IgD-negative memory B cell (primary cell): Measurements from ENCODE around the gene HYDIN. TPM values are rescaled to one million over a fixed set of nuclear protein-coding genes. Genes with fewer than 3 reads are reported as not detected.
"Not testable (repeated sequence)": the region's sequence is repeated elsewhere in the genome, so short reads cannot be mapped to it uniquely, and the experiment has no call there.

ENCODE experiments used
- H3K27ac Mint-ChIP-seq, 3 donors: one replicate each; pipeline ENCODE4 v1.8.0; 2020 to 2022; ENCODE audit warnings: mild to moderate bottlenecking in 3 of 3, mixed read lengths in 3 of 3, moderate library complexity in 1 of 3
- H3K27me3 Mint-ChIP-seq: one replicate; pipeline ENCODE4 v1.8.0; 2021; ENCODE audit warnings: mixed read lengths
- H3K36me3 Mint-ChIP-seq: one replicate; pipeline ENCODE4 v1.8.0; 2020; ENCODE audit warnings: mild to moderate bottlenecking, mixed read lengths
- H3K4me1 Mint-ChIP-seq, 3 donors: one replicate each; pipeline ENCODE4 v1.8.0; 2020 to 2022; ENCODE audit warnings: mixed read lengths in 3 of 3, mild to moderate bottlenecking in 1 of 3
- H3K4me3 Mint-ChIP-seq, 4 donors: one replicate each; pipeline ENCODE4 v1.8.0; 2020 to 2022; ENCODE audit warnings: mild to moderate bottlenecking in 4 of 4, mixed read lengths in 4 of 4, moderate library complexity in 3 of 4
- H3K9me3 Mint-ChIP-seq, 3 donors: one replicate each; pipeline ENCODE4 v1.8.0; 2020 to 2021; ENCODE audit warnings: mixed read lengths in 3 of 3, mild to moderate bottlenecking in 1 of 3
- polyA plus RNA-seq: library from polyadenylated mRNA; unstranded; fragments of 300-500 nt; fragmentation: Illumina TruSeq; gene quantifications from one replicate; pipeline ENCODE4 v1.2.3, GENCODE V29; 2021

HYDIN gene
- polyA plus RNA-seq, 1 donor from 2014 or later = not detected

DNA sequence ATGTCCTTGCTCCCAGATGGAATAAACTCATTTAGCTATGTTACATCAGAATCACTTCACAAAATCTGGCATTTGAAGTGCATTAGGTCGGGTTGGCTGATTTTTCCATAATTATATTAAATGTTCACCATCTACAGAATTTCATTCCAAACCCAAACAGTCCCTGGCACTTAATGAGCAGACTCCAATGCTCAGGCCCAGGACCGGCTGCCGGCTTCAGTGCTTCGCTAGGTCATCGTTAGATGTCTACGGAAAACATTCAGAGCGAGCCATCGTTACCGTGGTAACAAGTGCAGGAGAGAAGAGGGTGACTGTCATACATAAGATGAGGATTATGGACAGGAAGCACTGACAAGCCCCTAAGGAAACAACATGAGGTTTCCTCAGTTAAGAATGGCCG lies 215.1 kb downstream of the HYDIN start:
- not testable (repeated sequence) for H3K36me3 Mint-ChIP-seq, H3K27ac Mint-ChIP-seq, H3K4me3 Mint-ChIP-seq, H3K4me1 Mint-ChIP-seq, H3K9me3 Mint-ChIP-seq, H3K27me3 Mint-ChIP-seq

DNA sequence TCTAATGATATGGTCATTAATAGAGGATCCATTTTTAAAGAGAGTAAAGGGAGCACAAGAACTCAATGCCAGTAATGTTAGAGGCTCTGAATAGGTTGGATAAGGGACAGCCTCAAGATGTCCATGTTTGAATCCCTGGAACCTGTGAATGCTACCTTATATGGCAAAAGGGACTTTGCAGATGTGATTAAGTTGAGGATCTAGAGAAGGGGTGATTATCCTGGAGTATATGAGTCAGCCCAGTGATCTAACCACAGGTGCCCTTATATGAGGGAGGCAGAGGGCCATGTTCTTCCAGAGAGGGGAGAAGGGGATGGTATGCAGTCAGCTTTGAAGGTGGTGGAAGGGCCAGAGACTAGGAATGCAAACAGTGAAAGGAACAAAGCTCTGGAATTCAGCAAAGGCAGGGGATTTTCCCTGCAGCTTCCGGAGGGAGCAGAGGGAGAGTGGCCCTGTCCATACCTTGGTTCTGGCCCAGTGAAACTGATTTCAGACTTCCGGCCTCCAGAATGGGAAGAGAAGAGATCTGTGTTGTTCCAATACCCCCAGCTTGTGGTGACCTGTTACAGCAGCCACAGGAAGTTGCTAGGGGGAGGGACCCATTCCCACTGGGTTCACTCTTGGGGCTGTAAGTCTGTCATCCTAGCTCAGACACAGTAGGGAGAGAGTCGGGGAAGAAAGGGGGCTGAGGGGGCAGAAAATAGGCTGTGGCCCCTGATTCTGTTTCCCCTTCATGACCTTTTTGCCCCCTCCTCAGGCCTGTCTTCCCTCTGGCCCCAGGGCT lies 220.9 kb downstream of the HYDIN start:
- not testable (repeated sequence) for H3K9me3 Mint-ChIP-seq, H3K27ac Mint-ChIP-seq, H3K36me3 Mint-ChIP-seq, H3K4me1 Mint-ChIP-seq, H3K4me3 Mint-ChIP-seq, H3K27me3 Mint-ChIP-seq

DNA sequence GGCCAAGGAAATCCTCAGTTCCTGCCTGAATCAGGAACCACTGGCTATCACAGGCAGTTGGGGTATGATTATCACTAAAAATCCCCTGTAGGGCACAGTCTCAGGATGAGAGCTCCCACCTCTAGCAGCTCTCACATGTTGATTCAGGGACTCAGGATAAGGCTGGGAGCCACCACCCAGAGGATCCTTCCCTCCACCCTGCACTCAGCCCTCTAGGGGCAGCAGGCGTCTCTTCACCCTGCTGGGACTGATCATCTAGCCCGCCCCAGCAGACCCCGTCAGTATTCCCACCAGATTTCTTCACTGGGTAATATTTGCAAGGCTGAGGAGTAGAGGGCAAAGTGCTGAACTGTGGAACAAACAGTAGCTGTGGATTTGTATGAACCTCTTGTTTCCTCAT lies 224.0 kb downstream of the HYDIN start:
- not testable (repeated sequence) for H3K27ac Mint-ChIP-seq, H3K4me3 Mint-ChIP-seq

DNA sequence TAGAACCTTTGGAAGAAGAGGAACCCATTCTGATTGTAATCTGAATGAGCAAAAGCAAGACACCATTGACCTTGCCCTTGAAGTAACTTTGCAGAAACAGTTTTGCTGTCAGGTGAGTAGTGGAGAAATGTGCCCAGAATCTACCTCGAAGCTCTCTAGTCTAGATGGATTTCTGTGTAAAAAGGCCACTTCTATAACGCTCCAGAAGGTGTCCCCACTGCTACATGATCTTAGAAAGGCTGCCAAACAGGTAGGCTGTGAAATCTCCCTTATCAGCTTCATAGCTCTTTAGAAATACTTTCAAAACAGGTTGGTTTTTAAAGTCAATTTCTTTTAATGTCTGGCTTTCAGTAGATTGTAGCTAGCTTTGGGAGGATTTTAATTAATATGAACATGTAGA lies 230.8 kb downstream of the HYDIN start:
- H3K27ac Mint-ChIP-seq, H3K27me3 Mint-ChIP-seq, H3K4me1 Mint-ChIP-seq, H3K9me3 Mint-ChIP-seq, H3K4me3 Mint-ChIP-seq, H3K36me3 Mint-ChIP-seq: not testable (repeated sequence)

More for the DNA sequence above, 224.0 kb downstream of the HYDIN start:
- H3K36me3 Mint-ChIP-seq, H3K4me1 Mint-ChIP-seq, H3K9me3 Mint-ChIP-seq, H3K27me3 Mint-ChIP-seq: not testable (repeated sequence)

DNA sequence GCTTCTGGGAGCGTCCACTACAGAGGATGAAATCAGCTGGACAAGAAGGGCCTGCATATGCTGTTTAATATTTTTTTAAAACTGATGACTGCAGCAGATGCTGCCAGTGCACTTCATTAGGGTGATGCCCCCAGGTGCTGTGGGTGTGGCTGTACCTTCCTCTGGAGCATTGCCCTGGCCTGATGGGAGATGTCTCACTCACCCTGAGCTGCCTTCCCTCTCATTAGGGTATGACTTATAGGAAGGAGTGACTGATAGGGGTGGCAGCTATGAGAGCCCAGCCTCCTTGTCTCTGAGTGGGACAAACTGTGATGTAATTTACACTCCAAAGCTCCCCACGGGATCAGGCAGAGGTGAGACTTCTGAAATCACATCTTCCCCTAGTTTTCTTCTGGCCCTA lies 234.7 kb downstream of the HYDIN start:
- H3K4me1 Mint-ChIP-seq, H3K9me3 Mint-ChIP-seq, H3K4me3 Mint-ChIP-seq: not testable (repeated sequence)

DNA sequence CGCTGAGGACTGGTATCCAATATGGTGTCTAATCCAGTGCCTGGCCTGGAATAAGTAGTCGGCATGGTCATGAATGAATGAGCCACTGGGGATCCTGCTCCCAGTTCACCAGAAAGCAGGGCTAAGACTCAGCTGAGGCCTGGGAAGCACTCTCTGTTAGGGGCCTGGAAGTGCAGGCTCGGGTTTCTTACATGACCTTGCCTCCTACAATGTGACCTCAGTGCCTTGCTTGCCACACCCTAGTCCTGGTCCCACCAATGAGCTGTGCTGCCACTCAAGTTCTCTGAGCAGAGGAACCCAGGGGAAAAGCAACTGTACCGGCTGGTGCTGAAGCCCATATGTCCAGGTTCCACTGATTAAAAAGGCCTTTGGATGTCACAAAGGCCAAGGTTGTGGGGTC lies 238.0 kb downstream of the HYDIN start:
- H3K9me3 Mint-ChIP-seq, H3K27ac Mint-ChIP-seq, H3K4me3 Mint-ChIP-seq, H3K36me3 Mint-ChIP-seq, H3K27me3 Mint-ChIP-seq, H3K4me1 Mint-ChIP-seq: not testable (repeated sequence)

More for the DNA sequence above, 234.7 kb downstream of the HYDIN start:
- H3K27me3 Mint-ChIP-seq, H3K36me3 Mint-ChIP-seq, H3K27ac Mint-ChIP-seq: not testable (repeated sequence)

DNA sequence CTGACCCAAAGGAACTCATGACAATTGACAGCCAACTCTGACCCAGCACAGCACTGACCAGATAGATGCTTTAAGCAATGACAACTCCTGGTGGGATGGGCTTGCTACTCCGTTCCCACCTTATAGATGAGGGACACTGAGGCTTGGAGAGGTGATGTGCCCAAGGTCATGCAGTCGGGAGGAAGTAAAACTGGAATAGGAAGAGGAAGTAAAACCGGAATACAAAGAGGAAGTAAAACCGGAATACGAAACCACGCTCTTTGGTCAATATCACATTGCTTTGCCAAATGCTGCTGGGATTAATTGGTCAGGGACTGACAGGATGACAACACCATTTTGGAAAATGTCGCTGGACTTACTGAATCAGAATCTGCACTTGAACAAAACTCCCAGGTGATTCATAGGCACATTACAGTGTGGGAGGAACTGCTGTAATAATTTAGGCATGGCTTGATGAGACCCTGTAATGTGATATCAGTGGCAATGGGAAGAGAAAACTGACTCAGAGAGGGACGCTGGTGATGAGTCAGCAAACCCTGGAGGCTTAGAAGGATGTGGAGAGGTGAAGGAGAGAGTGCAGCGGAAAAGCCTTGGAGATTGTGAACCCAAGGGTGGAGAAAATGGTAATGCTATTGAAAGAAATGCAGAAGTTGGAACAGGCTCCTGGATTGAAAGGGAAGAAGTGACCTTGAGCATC lies 243.4 kb downstream of the HYDIN start:
- not testable (repeated sequence) for H3K4me1 Mint-ChIP-seq

DNA sequence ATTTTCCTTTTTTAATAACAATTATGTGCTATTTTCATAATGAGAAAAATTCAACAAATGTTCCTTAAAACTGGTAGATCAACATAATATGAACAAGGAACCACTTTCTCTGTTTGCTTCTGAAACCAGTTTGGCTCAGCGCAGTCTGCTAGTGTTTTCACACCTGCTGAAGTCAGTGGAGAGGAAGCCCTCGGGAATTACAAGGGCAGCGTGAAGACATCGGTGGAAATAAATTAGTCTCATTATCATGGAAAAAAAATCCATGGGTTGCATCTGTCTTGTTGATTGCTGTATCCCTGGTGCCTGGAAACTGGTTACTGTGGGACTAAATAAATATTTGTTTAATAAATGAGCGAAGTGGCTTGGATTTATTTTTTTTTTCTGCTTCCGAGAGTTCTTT lies 245.8 kb downstream of the HYDIN start:
- H3K4me3 Mint-ChIP-seq, H3K36me3 Mint-ChIP-seq, H3K4me1 Mint-ChIP-seq, H3K27me3 Mint-ChIP-seq, H3K9me3 Mint-ChIP-seq, H3K27ac Mint-ChIP-seq: not testable (repeated sequence)

More for the DNA sequence above, 243.4 kb downstream of the HYDIN start:
- not testable (repeated sequence) for H3K27ac Mint-ChIP-seq, H3K36me3 Mint-ChIP-seq, H3K4me3 Mint-ChIP-seq, H3K27me3 Mint-ChIP-seq, H3K9me3 Mint-ChIP-seq

DNA sequence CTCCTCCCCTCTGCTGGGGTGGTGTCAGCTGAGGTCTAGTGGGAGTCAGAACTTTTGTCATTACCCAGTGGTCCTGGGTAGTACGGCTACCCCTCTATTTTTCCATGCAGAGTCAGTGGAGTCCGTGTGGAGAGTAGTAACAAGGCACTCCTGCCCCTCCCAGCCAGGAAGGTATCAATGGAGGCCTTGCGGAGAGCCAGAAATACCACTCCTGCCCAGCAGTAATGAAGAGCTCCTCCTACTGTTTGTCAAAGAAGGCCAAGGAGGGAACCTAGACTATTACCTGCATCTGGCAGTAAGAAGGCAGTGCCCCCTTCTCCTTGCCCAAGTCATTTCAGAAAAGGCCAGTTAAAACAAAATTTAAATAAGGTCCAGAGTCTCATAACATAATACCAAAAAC lies 262.2 kb downstream of the HYDIN start:
- not testable (repeated sequence) for H3K36me3 Mint-ChIP-seq, H3K27me3 Mint-ChIP-seq, H3K9me3 Mint-ChIP-seq, H3K4me3 Mint-ChIP-seq, H3K4me1 Mint-ChIP-seq, H3K27ac Mint-ChIP-seq

DNA sequence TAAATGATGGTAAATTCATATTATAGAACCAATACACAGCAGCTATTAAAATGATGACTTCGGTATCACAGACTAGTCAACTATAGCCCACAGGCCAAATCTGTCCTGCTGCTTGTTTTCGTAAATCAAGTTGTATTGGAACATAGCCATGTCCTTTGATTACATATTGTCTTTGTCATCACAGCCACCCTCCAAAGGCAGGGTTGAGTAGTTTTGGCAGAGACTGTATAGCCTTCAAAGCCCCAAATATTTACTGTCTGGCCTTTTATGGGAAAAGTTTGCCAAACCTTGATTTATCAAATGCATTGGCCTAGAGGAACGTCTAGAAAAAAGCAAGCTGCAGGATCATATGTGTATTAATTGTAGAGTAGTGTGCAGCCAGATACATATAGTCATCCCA lies 270.4 kb downstream of the HYDIN start:
- H3K36me3 Mint-ChIP-seq, H3K9me3 Mint-ChIP-seq, H3K4me3 Mint-ChIP-seq, H3K27ac Mint-ChIP-seq, H3K27me3 Mint-ChIP-seq, H3K4me1 Mint-ChIP-seq: not testable (repeated sequence)

DNA sequence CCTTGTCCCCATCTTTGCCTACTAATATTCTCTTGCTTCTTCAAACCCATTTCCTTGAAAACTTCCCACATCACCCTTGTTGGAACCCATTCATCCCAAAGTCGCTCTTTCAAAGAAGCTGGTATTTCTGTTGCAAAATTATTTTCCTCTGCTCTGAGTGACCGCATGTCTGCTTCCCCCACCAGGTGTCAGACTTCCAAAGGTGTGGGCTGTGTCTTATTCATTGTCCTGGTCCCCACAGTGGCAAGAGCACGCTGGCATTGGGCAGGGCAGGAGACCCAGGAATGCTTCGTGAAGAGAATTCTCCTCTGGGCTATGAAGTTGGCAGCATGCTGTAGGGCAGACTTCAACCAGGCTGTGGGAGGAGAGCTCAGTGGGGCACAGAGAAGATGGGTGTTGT lies 275.6 kb downstream of the HYDIN start:
- not testable (repeated sequence) for H3K9me3 Mint-ChIP-seq, H3K27ac Mint-ChIP-seq, H3K4me1 Mint-ChIP-seq, H3K27me3 Mint-ChIP-seq, H3K4me3 Mint-ChIP-seq, H3K36me3 Mint-ChIP-seq

DNA sequence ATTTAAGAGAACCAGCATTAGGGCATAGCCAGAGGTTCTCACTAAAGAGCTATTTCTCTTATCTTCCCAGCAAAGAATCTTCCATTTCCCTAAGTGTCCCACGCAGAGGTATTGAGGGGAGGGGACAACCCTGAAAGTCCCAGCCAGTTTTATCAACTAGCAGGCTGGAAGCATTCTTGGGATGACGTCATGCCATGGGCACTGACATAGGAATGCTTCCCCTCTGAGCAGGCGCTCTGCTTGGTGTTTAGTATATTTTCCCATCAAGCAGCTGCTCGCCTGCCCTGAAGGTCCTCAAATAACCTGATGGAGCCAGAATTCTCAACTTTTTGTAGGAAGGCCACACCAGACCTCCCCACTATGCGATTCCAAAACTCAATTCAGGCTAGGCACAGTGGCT lies 276.7 kb downstream of the HYDIN start:
- not testable (repeated sequence) for H3K36me3 Mint-ChIP-seq, H3K9me3 Mint-ChIP-seq

DNA sequence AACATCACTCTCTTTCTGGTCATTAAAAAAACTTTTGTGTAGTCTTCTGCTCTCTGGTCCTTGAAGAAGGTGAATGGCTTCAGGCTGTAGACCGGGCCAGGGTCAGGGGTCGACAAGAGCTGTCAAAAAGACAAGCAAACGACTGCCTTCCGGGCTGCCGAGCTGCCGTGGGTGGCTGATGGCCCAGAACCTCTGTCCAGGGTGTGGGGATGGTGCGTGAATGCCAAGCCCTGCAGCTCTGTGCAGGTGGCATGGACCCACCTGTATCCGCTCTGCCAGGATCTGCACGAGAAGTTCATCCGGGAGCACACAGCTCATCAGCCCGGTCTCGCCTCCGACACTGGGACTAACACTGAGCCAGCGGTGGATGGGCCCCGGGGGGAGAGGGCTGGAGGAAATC lies 287.0 kb downstream of the HYDIN start:
- H3K27me3 Mint-ChIP-seq, H3K9me3 Mint-ChIP-seq, H3K36me3 Mint-ChIP-seq, H3K4me3 Mint-ChIP-seq, H3K4me1 Mint-ChIP-seq, H3K27ac Mint-ChIP-seq: not testable (repeated sequence)

More for the DNA sequence above, 276.7 kb downstream of the HYDIN start:
- H3K4me1 Mint-ChIP-seq, H3K27ac Mint-ChIP-seq, H3K4me3 Mint-ChIP-seq, H3K27me3 Mint-ChIP-seq: not testable (repeated sequence)

DNA sequence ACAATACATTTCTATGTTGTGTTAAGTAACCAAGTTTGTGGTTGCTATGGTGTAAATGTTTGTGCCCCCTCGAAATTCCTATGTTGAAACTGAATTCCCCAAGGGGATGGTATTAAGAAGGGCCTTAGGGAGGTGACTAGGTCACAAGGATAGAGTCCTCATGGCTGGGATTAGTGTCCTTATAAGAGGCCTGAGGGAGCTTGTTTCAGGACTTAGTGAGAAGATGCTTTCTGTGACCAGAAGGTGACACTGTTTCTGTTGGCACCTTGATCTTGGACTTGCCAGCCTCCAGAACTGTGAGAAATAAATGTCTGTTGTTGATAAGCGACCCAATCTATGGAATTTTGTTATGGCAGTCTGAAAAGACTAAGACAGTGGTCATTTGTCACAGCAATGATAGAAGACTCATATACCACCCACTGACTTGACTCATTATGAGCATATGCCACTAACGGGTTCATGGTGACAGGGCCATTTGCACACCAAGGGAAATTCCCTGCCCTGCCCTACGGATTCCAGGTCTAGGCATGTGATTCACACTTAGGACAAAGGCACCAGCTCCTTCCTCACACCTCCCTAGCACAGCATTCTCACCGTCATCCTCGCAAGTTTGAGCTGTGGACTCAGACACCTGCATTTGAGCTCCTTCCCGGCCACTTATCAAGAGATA lies 290.7 kb downstream of the HYDIN start:
- H3K27me3 Mint-ChIP-seq, H3K27ac Mint-ChIP-seq, H3K36me3 Mint-ChIP-seq, H3K4me1 Mint-ChIP-seq, H3K9me3 Mint-ChIP-seq, H3K4me3 Mint-ChIP-seq: not testable (repeated sequence)

DNA sequence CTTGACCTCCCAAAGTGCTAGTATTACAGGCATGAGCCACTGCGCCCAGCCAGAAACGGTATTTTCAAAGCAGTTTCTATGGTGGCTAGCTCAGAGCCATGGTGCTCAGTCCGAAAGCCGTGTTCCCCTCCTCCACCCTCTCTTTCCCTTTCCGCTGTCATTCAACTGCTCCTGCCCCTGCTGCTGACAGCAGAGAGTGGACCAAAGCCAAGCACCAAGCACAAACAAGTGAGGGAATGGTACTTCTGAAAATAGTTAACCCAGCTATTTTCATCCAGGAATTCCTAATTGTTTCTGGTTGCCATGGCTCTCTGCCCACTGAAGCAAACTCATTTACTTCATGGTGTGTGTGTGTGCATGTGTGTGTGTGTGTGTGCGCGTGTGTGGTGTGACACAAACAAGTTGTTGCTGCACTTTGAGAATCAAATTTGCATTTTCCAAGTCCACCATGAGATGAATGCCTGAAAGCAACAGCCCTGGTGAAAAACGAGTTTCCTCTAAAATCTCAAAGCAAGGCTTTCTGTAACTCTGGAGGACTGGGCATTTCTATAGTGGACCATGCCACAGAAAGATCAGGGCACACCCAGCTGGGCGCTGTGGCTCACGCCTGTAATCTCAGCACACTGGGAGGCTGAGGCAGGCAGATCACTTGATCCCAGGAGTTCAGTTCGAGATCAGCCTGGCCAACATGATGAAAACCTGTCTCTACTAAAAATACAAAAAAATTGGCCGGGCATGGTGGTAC lies 293.6 kb downstream of the HYDIN start:
- H3K9me3 Mint-ChIP-seq, H3K27me3 Mint-ChIP-seq, H3K27ac Mint-ChIP-seq, H3K4me1 Mint-ChIP-seq, H3K36me3 Mint-ChIP-seq, H3K4me3 Mint-ChIP-seq: not testable (repeated sequence)

DNA sequence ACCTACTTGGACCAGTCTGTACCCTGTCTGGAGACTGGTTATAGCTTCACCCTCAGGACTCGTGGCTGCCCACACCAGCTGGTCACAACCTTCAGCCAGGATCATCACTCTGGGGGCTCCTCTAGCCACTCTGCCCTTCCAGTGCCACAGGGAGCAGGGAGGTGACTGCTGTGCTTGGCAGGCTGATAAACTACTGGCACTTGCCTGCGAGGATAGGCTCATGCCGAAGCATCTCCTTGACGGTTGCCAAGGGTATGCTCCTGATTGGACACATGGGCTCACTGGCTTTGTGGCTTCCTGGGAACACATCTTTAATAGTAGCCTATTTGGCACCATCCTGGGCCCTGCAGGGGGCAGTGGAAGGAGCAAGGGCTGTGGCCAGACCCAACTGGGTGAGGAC lies 295.2 kb downstream of the HYDIN start:
- not testable (repeated sequence) for H3K27me3 Mint-ChIP-seq, H3K36me3 Mint-ChIP-seq, H3K4me1 Mint-ChIP-seq, H3K9me3 Mint-ChIP-seq, H3K27ac Mint-ChIP-seq, H3K4me3 Mint-ChIP-seq
